ENCODE measurements around the gene SLC33A1.

GRCh38 chr3:155815030-155815545, 39.1 kb downstream of the SLC33A1 start:
- TF ChIP-seq TAF1 (IDR thresholded peaks at IDR 0.05; ENCODE audit: borderline replicate concordance, low read depth, low read length) (no peak), POLR2A (IDR thresholded peaks at IDR 0.05; ENCODE audit: low read depth, low read length) (no peak), POLR2AphosphoS5 (IDR thresholded peaks at IDR 0.05; ENCODE audit: low read depth, low read length) (no peak)

Data from GM12892 (cell line).